Measurements from ENCODE around the gene ERO1B.

ERO1B gene

DNA sequence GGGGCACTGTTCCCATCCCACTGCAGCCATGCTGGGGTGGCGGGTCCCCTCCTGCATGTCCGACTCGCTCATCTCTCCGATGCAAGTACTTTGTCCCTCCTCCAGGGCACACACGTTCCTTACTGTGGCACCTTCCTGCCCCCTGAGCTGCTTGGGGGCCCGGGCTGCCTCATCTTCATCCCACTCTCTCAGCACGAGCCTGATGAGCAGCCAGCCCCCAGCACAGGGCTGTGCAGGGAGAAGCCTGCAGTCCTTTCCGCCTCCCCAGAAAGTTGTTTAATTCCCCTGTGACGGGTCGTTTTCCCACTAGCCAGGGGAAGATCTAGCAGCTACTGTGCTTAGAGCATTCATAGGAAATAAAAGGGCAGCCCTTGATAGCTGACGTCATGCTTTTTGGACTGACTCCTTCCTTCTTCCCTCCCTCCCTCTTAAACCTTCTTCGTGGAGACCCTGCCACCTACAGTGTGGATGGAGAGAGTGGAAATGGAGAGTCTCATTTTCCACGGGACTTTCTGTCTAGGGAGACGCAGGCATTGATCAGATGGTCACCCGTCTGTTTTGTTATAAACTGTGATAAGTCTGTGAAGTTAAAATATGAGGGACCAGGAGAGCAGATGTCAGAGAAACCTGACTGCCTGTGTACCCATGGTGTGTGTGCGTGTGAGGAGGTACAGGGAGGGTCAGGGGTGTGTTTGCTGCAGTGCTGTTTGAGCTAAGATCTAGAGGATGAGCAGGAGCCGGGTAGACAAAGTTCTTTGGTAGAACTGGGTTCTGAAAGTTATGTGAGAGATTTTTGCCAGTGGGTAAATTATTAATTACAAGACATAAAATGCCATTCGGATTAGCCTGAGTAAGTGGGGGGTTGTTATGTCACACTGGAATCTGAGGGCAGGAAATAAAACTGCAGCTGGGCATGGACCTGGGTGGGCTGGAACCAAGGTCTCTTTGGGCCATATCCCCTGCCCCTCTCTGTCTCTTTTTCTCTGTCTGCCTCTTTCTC, 105.1 kb downstream of the ERO1B start:
- DNase-seq: no peak

- no peak for DNase-seq
Observed at GRCh38 chr1:236175642-236176336, 106.0 kb downstream of the ERO1B start.

GRCh38 chr1:236173174-236173767, 108.5 kb downstream of the ERO1B start:
- no peak for DNase-seq

GRCh38 chr1:236172041-236172579, 109.6 kb downstream of the ERO1B start:
- DNase-seq: no peak

DNA sequence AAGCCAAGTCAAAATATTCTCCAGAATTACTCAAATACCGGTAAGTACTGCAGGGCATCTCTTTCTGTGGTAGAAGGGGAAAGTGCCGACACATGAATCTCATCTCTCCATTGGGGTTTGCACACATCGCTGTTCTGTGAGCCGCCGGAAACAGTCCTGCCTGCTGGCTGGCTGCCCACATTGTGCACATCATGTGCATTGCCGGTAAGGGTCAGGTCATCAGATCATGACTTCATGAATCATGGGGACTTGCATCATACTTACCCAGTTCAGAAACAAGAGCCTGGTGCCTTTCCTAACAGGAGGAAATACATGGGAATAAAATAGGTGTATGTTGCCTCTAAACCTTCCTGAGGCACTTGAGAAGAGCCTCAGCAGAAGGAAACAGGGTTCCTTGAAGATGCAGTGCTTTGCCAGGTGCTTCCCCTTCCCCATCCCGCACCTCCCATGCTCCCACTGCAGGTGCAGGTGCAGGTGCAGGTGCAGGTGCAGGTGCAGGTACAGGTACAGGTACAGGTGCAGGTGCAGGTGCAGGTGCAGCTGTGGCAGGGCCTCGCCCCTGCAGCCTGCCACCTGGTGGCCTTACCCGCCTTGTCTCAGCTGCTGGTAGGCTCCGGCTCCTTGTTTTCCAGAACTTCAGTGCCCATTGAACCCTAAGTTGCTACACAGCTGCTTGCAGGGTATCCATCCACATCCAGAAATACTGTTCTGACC, 112.9 kb downstream of the ERO1B start:
- no peak for DNase-seq

GRCh38 chr1:236167578-236167977, 114.2 kb downstream of the ERO1B start:
- no peak for DNase-seq

DNA sequence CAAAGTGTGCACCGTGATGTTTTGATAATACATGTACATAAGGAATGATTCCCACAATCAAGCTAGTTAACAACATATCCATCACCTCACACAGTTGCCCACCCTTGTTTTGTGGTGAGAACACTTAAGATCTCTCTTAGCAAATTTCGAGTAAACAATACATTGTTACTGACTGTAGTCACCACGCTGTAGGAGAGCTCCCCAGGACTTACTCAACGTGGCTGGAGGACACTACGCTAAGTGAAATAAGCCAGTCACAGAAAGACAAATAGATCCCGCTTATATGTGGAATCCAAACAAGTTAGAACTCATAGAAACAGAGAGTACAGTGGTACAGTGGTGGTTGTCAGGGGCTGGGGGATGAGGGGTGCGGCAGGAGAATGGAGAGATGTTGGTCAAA, 114.6 kb downstream of the ERO1B start:
- DNase-seq: no peak

GRCh38 chr1:236166041-236166440, 115.7 kb downstream of the ERO1B start:
- no peak for DNase-seq

All from NCI-H1436 treated with DMSO at 0.1 percent for 48 hours (cell line).